DND-41 (cell line): ENCODE measurements around the gene KCNH1.

ENCODE experiments used
- ATAC-seq: fragments of 200-7000 bp; cut with Tn5 transposase; 3 replicates; pipeline ENCODE4 v1.9.1; 2021; ENCODE audit warnings: low read depth; ENCODE audit not compliant: insufficient read depth
- DNase-seq: peaks from one replicate; pipeline ENCODE4 v3.0.0-alpha.2; 2020
- H2AFZ ChIP-seq: 2 replicates; pipeline ENCODE4 v1.6.0; 2012; ENCODE audit warnings: low read depth, low read length
- H3K27ac ChIP-seq: 2 replicates; pipeline ENCODE4 v1.5.1; 2012; ENCODE audit warnings: low read length, inconsistent platforms
- H3K27me3 ChIP-seq: fragments of 200-600 bp; sonication (generic); 2 replicates; pipeline ENCODE4 v1.6.0; 2012; ENCODE audit warnings: low read length, mild to moderate bottlenecking, inconsistent platforms; ENCODE audit not compliant: insufficient read depth, poor library complexity
- H3K36me3 ChIP-seq: 2 replicates; pipeline ENCODE4 v1.5.1; 2012; ENCODE audit warnings: low read length, inconsistent platforms; ENCODE audit not compliant: insufficient read depth
- H3K4me1 ChIP-seq: 2 replicates; pipeline ENCODE4 v1.5.1; 2012; ENCODE audit warnings: mild to moderate bottlenecking, low read length; ENCODE audit not compliant: insufficient read depth
- H3K4me2 ChIP-seq: 2 replicates; pipeline ENCODE4 v1.6.0; 2012; ENCODE audit warnings: mild to moderate bottlenecking, moderate library complexity, low read length, inconsistent platforms; ENCODE audit not compliant: insufficient read depth
- H3K4me3 ChIP-seq, 2 experiments: fragments of 200-600 bp in 1 of 2; shearing (Covaris generic) in 1 of 2; 2 replicates each; pipeline ENCODE4 v1.5.1; 2012 to 2016; ENCODE audit warnings: inconsistent platforms in 2 of 2, low read length in 2 of 2, mild to moderate bottlenecking in 2 of 2, low read depth in 1 of 2, moderate library complexity in 1 of 2
- H3K79me2 ChIP-seq: 2 replicates; pipeline ENCODE4 v1.6.0; 2012; ENCODE audit warnings: low read length, inconsistent platforms; ENCODE audit not compliant: insufficient read depth
- H3K9ac ChIP-seq: 2 replicates; pipeline ENCODE4 v1.6.0; 2012; ENCODE audit warnings: low read depth, mild to moderate bottlenecking, inconsistent platforms, low read length, moderate library complexity
- H3K9me3 ChIP-seq: 2 replicates; pipeline ENCODE4 v1.5.1; 2012; ENCODE audit warnings: low read length, moderate library complexity, mild to moderate bottlenecking, inconsistent platforms; ENCODE audit not compliant: insufficient read depth, severe bottlenecking
- H4K20me1 ChIP-seq: 2 replicates; pipeline ENCODE4 v1.6.0; 2012; ENCODE audit warnings: low read length; ENCODE audit not compliant: insufficient read depth
- EZH2 ChIP-seq: IDR thresholded peaks from 3 replicates; pipeline ENCODE4 v1.6.1; 2012; ENCODE audit warnings: borderline replicate concordance, low read depth, mild to moderate bottlenecking, moderate library complexity, low read length, inconsistent platforms; ENCODE audit not compliant: severe bottlenecking
- TF ChIP-seq, protein P1 (sequence below): IDR thresholded peaks from 2 replicates; pipeline ENCODE4 v1.5.1; 2012; ENCODE audit warnings: borderline replicate concordance, low read length, moderate library complexity, mild to moderate bottlenecking; ENCODE audit not compliant: poor library complexity, severe bottlenecking; ENCODE audit errors: extremely low read depth

KCNH1 gene

DNA sequence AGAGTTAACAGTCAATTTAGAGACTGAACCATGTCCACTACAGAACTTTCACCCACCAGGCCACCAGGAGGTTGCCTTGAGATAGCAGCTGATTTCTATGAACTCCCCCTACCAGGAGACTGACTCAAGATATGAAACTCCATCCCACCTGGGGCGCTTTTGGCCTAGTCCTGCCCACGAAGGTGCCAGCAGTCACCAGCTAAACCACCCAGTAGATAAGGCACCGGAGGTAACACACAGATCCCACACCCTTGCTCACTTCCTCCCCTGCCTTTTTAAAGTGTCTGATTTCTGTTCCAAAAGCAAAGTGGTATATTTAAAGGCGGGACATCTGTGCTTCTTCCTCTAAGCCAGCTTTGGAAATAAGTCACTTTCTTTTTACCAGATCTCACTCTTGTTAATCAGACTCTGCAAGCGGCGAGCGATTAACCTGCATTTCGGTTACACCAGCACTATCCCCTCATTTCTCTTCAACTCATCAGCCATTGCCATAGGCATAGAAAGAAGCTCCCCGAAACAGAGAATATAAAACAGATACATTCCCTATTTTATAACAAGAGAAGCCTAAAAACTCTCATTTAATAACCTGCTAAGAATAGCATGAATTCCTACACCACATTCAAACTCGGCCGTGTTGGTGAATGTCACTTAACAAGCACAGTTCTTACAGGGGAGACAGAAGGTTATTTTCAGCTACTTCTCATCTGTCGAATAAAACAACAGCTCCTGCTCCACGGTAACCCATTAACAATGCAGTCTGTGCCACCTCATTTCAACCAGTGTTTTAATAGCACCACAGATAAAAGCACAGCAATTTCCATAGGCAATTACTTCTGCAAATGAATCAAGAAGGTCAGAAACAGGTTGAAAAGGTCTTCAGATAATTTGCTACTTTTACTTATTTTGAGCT, 318.1 kb downstream of the KCNH1 start:
- H4K20me1 ChIP-seq, result no peaks in the 10 kb centered on the region
- no peaks in the 10 kb centered on the region for H3K9me3 ChIP-seq
- no peak overlapping the region for H3K9ac ChIP-seq
- TF ChIP-seq, protein P1, sequence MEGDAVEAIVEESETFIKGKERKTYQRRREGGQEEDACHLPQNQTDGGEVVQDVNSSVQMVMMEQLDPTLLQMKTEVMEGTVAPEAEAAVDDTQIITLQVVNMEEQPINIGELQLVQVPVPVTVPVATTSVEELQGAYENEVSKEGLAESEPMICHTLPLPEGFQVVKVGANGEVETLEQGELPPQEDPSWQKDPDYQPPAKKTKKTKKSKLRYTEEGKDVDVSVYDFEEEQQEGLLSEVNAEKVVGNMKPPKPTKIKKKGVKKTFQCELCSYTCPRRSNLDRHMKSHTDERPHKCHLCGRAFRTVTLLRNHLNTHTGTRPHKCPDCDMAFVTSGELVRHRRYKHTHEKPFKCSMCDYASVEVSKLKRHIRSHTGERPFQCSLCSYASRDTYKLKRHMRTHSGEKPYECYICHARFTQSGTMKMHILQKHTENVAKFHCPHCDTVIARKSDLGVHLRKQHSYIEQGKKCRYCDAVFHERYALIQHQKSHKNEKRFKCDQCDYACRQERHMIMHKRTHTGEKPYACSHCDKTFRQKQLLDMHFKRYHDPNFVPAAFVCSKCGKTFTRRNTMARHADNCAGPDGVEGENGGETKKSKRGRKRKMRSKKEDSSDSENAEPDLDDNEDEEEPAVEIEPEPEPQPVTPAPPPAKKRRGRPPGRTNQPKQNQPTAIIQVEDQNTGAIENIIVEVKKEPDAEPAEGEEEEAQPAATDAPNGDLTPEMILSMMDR, result no peak
- TF ChIP-seq EZH2, result no peak
- H3K4me3 ChIP-seq, result no peak overlapping the region
- no peak for DNase-seq
- no peaks in the 10 kb centered on the region for H3K27me3 ChIP-seq
- H3K79me2 ChIP-seq, result no peaks in the 10 kb centered on the region
- no peak for ATAC-seq
- no peaks in the 10 kb centered on the region for H3K36me3 ChIP-seq
- no peak overlapping the region for H3K4me2 ChIP-seq
- no peak overlapping the region for H2AFZ ChIP-seq
- no peak overlapping the region for H3K27ac ChIP-seq
- no peaks in the 10 kb centered on the region for H3K4me1 ChIP-seq

DNA sequence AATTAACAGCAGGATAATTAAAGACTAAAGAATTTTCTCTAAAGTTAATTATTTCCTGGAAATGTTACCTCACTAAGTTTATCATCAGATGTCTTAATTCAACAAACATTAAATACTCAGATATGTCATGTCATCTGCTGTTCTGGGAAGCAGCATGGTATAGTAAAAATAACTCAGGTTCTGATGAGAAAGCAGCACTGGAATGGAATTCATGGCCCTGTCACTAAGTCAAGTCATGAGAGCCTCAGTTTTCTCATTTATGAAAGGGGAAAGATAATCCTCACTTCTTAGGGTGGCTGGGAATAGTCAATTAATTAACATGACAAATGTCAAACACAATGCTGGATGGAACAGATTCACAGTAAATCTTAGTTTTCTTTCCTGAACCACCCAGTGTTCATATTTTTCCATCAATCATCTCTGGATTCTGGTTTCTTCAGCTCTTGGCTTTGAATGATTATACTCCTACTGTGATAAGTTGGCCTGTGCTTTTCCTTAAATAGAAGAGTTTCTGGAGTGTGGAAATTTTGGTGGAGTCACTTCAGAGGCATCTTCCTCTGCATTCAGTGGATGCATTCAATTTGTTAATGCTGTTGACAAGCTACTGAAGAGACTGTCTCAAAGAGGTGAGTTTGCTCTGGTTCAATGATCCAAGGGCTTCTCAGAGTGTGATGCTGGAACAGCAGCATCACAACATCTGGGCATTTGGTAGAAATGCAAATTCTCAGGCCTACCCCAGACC, 319.4 kb downstream of the KCNH1 start:
- no peaks in the 10 kb centered on the region for H3K4me1 ChIP-seq
- no peaks in the 10 kb centered on the region for H3K9me3 ChIP-seq
- no peaks in the 10 kb centered on the region for H3K36me3 ChIP-seq
- ATAC-seq (no peak), DNase-seq (no peak)
- H3K27ac ChIP-seq, result no peak overlapping the region
- no peaks in the 10 kb centered on the region for H3K27me3 ChIP-seq
- no peak for TF ChIP-seq EZH2
- TF ChIP-seq, protein P1, result no peak
- no peak overlapping the region for H3K9ac ChIP-seq
- H4K20me1 ChIP-seq, result no peaks in the 10 kb centered on the region
- H3K79me2 ChIP-seq, result no peaks in the 10 kb centered on the region
- H2AFZ ChIP-seq, result no peak overlapping the region
- H3K4me3 ChIP-seq, result no peak overlapping the region
- no peak overlapping the region for H3K4me2 ChIP-seq

DNA sequence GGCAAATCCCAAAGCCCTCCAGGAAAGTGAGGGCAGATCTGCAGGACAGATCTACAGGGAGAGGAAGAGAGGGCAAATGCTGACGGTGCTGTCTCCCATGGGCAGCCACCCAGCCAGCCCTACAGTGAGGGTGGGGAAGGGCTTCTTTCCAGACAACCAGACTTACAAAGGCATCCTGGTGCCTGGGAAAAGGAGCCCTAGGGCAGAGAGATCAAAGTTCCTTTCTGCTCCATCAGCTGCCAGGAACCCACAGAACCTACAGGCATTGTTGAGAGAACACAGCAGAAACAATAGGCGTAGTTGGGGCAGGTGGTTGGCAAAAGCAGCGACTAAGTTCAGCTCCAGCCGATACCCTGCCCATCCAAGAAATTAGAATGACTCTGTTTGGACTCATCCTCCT, 332.4 kb downstream of the KCNH1 start:
- H3K4me1 ChIP-seq, result no peaks in the 10 kb centered on the region
- H3K36me3 ChIP-seq, result no peaks in the 10 kb centered on the region
- no peak overlapping the region for H3K27ac ChIP-seq
- no peaks in the 10 kb centered on the region for H3K79me2 ChIP-seq
- H4K20me1 ChIP-seq, result no peaks in the 10 kb centered on the region
- TF ChIP-seq, protein P1, result no peak
- H3K9ac ChIP-seq, result no peak overlapping the region
- no peak for DNase-seq
- no peak overlapping the region for H3K4me2 ChIP-seq
- no peaks in the 10 kb centered on the region for H3K27me3 ChIP-seq
- no peak for ATAC-seq
- no peak overlapping the region for H3K4me3 ChIP-seq
- no peaks in the 10 kb centered on the region for H3K9me3 ChIP-seq
- H2AFZ ChIP-seq, result no peak overlapping the region
